Renal cortex interstitium (tissue), 11 donors: Measurements from ENCODE around the gene SLC1A2. TPM values are rescaled to one million over a fixed set of nuclear protein-coding genes. Genes with fewer than 3 reads are reported as not detected.

Experiments
- DNase-seq, 11 donors: peaks; one replicate each; pipeline ENCODE4 v3.0.0-alpha.2; 2013; ENCODE audit warnings: low read depth in 9 of 11, low spot score in 4 of 11; ENCODE audit errors: extremely low read depth in 1 of 11
- polyA plus RNA-seq, 3 donors: library from polyadenylated mRNA; unstranded; fragments of 120-200 nt; gene quantifications; one replicate each; pipeline ENCODE4 v1.2.1, GENCODE V29; 2013; ENCODE audit not compliant: insufficient read length in 3 of 3

Gene SLC1A2
- polyA plus RNA-seq, 3 donors: 0.47 to 0.64 (median 0.58) TPM

DNA sequence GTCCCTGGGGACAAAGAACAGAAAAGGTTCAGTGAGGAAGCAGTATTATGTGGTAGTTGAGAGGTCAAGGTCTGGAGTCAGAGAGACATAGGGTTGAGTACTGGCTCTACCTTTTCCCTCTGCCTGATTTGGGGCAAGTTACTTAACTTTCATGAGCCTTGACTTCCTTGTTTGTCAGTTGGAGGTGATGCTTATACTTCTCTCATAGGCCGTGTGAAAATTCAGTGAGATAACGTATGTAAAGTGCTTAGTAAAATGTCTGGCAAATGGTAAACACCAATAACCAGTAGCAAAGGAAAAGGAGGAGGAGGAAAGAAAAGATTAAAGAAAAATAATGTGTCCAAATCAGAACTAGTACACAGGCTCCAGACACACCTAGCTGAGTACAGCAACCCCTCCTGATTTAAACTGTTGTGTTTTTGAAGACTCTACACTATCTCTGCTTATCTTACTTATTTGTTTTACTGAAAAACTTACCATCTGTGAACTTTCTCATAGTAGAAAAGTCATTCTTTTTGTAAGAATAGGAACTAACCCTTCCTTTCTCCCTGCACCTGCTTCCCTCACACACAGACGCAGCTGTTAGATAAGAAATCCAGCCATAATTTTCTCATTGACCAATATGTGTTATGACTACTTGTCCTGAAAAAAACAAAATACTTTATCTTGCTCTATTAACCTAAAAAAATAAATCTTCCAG lies 153.5 kb downstream of the SLC1A2 start:
- DNase-seq: no peak

DNA sequence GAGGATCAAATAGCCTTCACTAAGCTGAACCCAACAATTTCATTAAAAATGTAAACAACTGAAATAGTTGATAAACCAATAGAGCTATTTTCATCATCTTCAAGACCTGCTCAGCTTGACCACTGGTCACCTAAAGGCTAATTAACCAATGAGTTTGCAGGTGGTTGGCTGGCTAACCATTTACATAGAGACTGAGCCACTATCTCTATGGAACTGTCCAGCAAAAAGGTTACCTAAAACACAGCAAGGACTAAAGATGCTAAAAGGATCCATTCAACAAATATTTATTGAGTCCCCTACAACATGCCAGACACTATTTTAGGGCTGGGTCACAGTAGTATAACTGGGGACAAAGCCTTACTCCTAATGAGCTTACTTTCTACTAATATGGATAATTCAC lies 156.6 kb downstream of the SLC1A2 start:
- DNase-seq: no peak

GRCh38 chr11:35262056-35262455 lies 157.3 kb downstream of the SLC1A2 start:
- DNase-seq: no peak

DNA sequence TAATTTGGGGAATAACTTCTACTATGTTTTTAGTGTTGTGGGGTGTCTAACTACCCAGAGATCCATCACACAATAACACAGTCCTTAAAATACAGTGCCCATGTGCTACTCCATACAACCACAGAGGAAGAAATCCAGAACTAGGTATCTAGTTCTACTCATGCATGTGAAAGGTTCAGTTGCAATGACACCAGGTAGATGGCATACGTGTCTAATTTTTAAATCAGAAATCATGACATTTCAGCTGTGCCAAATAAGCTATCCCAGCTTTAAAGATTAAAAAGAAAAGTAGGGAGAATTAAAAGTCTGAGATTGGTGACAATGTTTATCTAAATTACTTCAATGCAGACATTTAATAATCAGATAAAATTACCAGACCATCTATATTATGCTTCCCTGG lies 158.2 kb downstream of the SLC1A2 start:
- DNase-seq: no peak

DNA sequence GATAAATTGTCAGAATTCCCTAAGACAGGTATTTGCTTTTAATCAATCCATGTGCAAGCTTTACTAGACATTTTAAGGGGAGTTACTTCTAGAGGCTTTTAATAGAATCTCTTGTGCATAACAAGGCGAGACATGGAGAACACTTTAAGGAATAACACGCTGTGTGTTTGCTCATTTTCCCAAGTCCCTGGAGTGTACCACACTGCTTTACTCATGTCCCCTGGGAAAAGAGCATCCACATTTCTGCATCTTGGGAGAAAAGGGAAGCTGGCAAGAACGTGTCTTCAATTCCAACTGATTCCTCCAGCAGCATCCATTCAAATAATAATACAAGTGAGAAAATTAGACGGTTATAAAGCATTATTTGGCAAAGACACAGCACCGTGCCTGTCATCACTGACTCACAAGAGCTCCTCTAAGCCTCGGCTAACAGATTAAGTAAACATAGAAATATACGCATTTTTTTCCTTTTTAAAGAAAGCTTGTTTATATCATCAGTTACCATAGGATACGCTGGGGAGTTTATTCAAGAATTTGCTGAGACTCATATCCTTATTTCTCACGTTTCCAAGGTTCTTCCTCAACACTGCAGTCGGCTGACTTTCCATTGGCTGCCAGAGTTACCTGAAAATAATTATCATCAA lies 158.9 kb downstream of the SLC1A2 start:
- DNase-seq: no peak

- no peak for DNase-seq
Measured at GRCh38 chr11:35259529-35259928, 159.8 kb downstream of the SLC1A2 start.

- no peak for DNase-seq
Measured at GRCh38 chr11:35257281-35257680, 162.1 kb downstream of the SLC1A2 start.

DNA sequence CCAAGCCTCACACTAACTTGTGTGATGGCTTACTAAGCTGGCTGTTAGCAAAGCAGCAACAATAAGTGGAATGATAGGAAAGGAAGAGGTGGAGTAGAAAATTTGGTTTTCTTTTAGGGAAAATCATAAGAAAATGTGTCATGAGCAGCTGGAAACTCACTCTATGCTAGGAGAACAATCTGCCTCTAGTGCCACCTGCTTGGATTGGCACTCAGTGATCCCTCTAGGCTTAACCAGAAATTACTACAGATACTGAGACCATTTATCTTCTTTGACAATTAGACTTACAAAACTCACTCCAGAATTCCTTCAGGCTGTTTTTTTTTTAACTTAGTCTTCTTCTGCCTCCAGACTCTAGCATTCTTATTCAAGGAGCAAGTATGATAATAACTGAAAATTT lies 163.1 kb downstream of the SLC1A2 start:
- no peak for DNase-seq

GRCh38 chr11:35255514-35255913 lies 163.8 kb downstream of the SLC1A2 start:
- DNase-seq: no peak

DNA sequence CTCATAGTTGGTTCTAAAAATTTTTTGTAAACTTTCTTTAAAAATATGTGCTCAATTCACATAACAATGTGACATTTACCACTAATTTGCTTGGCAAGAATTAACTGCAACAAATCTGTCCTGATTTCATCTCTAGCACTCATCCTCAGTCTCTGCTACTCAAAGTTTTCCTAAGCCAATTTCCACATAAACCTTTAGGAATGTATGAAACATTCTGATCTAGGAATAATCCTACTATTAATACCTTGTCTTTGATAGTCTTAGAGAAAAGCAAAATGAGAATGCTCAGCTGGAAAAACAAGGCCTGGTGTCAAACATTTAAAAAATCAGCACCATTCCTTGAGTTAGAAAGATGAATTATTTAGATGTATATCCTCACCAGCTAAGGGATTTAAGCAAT lies 166.1 kb downstream of the SLC1A2 start:
- no peak for DNase-seq

DNA sequence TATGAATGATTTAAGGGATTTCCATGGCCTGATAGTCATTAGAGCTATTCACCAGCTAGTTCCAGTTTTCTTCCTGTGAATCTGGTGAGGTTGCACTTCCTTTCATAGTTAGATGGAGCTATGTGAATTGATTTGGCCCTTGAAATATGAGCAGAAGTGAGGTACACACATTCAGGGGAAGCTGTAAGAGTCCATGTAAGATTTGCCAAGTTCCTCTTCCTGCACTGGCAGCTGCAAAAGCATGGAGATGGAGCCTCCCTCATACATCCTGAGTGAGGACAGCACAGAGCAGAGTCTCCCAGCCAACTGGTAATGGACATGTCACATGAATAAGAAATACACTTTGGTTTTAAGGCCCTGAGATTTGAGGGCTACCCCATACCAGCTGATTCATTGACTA lies 168.7 kb downstream of the SLC1A2 start:
- DNase-seq: no peak

GRCh38 chr11:35250192-35250591 lies 169.2 kb downstream of the SLC1A2 start:
- no peak for DNase-seq

DNA sequence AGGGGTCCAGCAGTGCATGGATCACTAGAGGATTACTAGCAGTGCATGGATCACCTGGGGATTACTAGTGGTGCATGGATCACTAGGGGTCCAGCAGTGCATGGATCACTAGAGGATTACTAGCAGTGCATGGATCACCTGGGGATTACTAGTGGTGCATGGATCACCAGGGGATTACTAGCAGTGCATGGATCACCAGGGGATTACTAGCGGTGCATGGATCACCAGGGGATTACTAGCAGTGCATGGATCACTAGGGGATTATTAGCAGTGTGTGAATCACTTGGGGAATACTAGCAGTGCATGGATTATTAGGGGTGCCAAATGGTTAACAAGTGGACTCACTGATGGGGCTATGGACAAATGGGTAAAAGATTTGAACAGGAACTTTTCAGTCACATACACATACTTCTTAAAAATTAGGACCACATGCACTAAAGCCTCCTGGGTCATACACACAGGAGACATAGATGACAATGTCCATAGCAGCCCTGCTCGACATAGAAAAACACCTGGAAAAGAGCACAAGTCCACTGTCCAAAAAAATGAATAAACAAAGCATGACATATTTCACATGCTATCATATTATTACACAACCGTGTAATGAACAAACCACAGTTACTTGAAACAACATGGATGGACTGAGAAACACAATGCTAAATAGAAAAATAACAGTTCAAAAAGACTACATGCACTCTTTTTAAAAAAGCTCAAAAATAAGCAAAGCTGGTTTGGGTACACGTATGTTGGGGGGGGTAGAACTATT lies 170.6 kb downstream of the SLC1A2 start:
- no peak for DNase-seq

DNA sequence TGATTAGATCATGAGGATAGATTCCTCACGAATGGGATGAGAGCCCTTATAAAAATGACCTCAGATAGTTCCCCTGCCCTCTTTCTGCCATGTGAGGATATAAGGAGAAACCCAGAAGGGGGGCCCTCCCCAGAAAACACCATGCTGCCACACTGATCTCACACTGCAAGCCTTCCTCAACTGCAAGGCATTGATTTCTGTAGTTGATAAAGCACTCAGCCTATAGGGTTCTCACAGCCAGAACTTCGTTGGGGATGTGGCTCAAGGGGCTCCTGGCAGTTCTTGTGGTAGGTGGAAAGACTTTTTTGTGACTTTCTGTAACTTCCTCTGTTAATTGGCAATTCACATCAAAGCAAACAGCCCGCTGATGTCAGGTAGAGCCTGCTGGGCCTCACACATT lies 171.5 kb downstream of the SLC1A2 start:
- no peak for DNase-seq

DNA sequence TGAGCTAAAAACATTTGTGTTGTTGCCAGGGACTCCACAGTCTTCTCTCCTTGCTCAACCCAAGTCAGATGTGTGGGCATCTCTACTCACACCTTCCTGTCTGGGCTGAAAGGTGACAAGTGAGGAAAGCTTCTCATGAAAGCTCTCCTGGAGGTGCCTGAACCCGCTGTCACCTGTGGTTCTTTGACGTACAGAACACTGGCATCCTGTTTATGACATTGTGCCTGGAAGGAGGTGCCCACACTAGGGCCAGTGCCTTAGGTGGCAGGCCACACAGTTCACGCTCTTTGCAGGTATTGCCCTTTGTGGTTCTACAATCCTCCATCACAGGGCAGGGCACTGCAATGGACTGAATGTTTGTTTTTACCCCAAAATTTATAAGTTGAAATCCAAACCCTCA lies 171.9 kb downstream of the SLC1A2 start:
- DNase-seq: no peak

GRCh38 chr11:35246745-35247144 lies 172.6 kb downstream of the SLC1A2 start:
- no peak for DNase-seq

DNA sequence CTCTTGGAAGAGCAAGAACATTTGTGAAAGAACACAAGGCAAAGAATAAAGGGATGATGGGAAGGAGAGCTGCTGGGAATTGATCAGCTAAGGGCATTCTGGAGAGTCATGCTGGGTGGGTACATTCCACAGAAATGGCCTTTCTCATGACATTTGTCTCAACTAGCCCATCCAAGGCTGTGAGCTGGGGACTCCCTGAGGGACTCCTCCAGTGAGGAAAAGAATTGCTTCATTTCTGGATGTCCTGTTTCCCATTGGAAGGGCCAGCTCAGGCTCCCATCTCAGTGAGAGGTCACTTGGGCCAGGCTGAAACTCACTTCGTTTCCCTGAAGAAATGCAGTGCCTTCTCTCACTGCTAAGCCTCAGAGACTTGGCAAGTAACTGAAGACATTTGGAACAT lies 173.6 kb downstream of the SLC1A2 start:
- no peak for DNase-seq

- no peak for DNase-seq
Measured at GRCh38 chr11:35245056-35245455, 174.3 kb downstream of the SLC1A2 start.

GRCh38 chr11:35243774-35244173 lies 175.6 kb downstream of the SLC1A2 start:
- no peak for DNase-seq
